ENCODE data around the gene ATAD3A.
"Not testable (repeated sequence)": the region's sequence is repeated elsewhere in the genome, so short reads cannot be mapped to it uniquely, and the experiment has no call there.

- not testable (repeated sequence) for TF ChIP-seq CTCF, POLR2A (IDR thresholded peaks at IDR 0.05)
These were observed 36.0 kb upstream of the ATAD3A start for GRCh38 chr1:1476011-1476410.

All from vagina (tissue), 2 donors.